ENCODE data around the gene ZNRF4.

DNA sequence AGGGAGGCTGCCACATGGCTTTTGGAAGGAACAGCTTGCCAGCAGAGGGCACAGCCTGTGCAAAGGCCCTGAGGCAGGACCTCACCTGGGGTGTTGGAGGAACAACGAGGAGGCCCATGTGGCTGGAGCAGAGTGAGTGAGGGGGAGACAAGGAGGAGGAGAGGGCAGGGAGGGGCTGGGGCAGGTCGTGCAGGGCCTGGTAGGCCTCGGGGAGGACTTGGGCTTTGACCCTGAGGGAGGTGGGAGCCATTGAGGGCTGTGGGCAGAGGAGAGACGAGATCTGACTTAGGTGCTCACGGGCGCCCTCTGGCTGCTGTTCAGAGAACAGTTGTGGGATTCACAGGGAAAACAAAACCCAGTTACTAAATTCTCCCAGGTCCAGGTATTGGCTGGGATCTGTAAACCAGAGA is 25.2 kb downstream of the ZNRF4 start:
- no peak for TF ChIP-seq EZH2 (optimal IDR thresholded peaks at IDR 0.05; ENCODE audit: low read depth, low read length)
- TF ChIP-seq, protein P1, sequence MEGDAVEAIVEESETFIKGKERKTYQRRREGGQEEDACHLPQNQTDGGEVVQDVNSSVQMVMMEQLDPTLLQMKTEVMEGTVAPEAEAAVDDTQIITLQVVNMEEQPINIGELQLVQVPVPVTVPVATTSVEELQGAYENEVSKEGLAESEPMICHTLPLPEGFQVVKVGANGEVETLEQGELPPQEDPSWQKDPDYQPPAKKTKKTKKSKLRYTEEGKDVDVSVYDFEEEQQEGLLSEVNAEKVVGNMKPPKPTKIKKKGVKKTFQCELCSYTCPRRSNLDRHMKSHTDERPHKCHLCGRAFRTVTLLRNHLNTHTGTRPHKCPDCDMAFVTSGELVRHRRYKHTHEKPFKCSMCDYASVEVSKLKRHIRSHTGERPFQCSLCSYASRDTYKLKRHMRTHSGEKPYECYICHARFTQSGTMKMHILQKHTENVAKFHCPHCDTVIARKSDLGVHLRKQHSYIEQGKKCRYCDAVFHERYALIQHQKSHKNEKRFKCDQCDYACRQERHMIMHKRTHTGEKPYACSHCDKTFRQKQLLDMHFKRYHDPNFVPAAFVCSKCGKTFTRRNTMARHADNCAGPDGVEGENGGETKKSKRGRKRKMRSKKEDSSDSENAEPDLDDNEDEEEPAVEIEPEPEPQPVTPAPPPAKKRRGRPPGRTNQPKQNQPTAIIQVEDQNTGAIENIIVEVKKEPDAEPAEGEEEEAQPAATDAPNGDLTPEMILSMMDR (IDR thresholded peaks at IDR 0.05; ENCODE audit: low read length) = peak; percentile 68

Measured in MM.1S (cell line).